GM12878 (cell line): ENCODE measurements around the gene PHF23. TPM values are rescaled to one million over a fixed set of nuclear protein-coding genes. Genes with fewer than 3 reads are reported as not detected.
A peak's percentile ranks its signal among the peaks of the same experiment; 100 is the strongest.

ENCODE experiments used
- BCL11A ChIP-seq: IDR thresholded peaks from 2 replicates; pipeline ENCODE4 v1.6.1; 2011; ENCODE audit warnings: low read depth, low read length
- BMI1 ChIP-seq: fragments of 450-650 bp; IDR thresholded peaks from 2 replicates; pipeline ENCODE4 v1.6.1; 2016; ENCODE audit warnings: mild to moderate bottlenecking, moderate library complexity, borderline replicate concordance
- CBFB ChIP-seq: IDR thresholded peaks from 2 replicates; pipeline ENCODE4 v1.6.1; 2016; ENCODE audit warnings: antibody characterized with exemption, low read depth
- CBX3 ChIP-seq: fragments of 200-600 bp; sonication (generic); IDR thresholded peaks from 2 replicates; pipeline ENCODE4 v1.6.1; 2016; ENCODE audit warnings: low read depth, borderline replicate concordance
- CBX5 ChIP-seq: sonication (generic); IDR thresholded peaks from 2 replicates; pipeline ENCODE4 v1.6.1; 2016; ENCODE audit warnings: low read depth, moderate library complexity, mild to moderate bottlenecking, inconsistent platforms
- HSF1 ChIP-seq: fragments of 150-350 bp; IDR thresholded peaks from 2 replicates; pipeline ENCODE4 v1.6.1; 2014; ENCODE audit warnings: mild to moderate bottlenecking, low read depth, low read length
- KAT2A ChIP-seq: conservative IDR thresholded peaks from 2 replicates; pipeline ENCODE4 v1.6.1; 2011; ENCODE audit warnings: low read depth, low read length; ENCODE audit not compliant: control insufficient read depth
- KDM1A ChIP-seq: fragments of 200-600 bp; sonication (generic); IDR thresholded peaks from 2 replicates; pipeline ENCODE4 v1.6.1; 2016; ENCODE audit warnings: borderline replicate concordance
- LARP7 ChIP-seq: fragments of 450-650 bp; IDR thresholded peaks from 2 replicates; pipeline ENCODE4 v1.6.1; 2017; ENCODE audit warnings: mild to moderate bottlenecking
- NR2F1 ChIP-seq: fragments of 450-650 bp; conservative IDR thresholded peaks from 2 replicates; pipeline ENCODE4 v1.6.1; 2017; ENCODE audit warnings: mild to moderate bottlenecking
- POLR2A ChIP-seq: IDR thresholded peaks from 2 replicates; pipeline ENCODE4 v1.6.1; 2011; ENCODE audit warnings: low read depth, mild to moderate bottlenecking, low read length
- POLR2AphosphoS5 ChIP-seq: IDR thresholded peaks from 2 replicates; pipeline ENCODE4 v1.6.1; 2011; ENCODE audit warnings: mild to moderate bottlenecking, low read length, inconsistent platforms
- RELA ChIP-seq: fragments of 450-650 bp; IDR thresholded peaks from 2 replicates; pipeline ENCODE4 v1.8.0; 2014; ENCODE audit warnings: borderline replicate concordance; ENCODE audit not compliant: partially characterized antibody
- SMARCA5 ChIP-seq: fragments of 450-650 bp; IDR thresholded peaks from 2 replicates; pipeline ENCODE4 v1.6.1; 2017; ENCODE audit warnings: mild to moderate bottlenecking
- SREBF2 ChIP-seq: IDR thresholded peaks from 2 replicates; pipeline ENCODE4 v1.6.1; 2012; ENCODE audit warnings: mild to moderate bottlenecking, low read length
- SUZ12 ChIP-seq: fragments of 200-600 bp; sonication (generic); IDR thresholded peaks from one replicate; pipeline ENCODE4 v1.6.1; 2018; ENCODE audit warnings: antibody characterized with exemption, mild to moderate bottlenecking; ENCODE audit not compliant: unreplicated experiment
- TARDBP ChIP-seq: IDR thresholded peaks from 2 replicates; pipeline ENCODE4 v1.6.1; 2016; ENCODE audit warnings: borderline replicate concordance
- TCF12 ChIP-seq: IDR thresholded peaks from 2 replicates; pipeline ENCODE4 v1.6.1; 2011; ENCODE audit warnings: low read depth, mild to moderate bottlenecking, low read length
- USF1 ChIP-seq: IDR thresholded peaks from 2 replicates; pipeline ENCODE4 v1.6.1; 2011; ENCODE audit warnings: borderline replicate concordance, low read depth, mild to moderate bottlenecking, moderate library complexity, mixed read lengths, low read length; ENCODE audit not compliant: insufficient read depth; ENCODE audit errors: extremely low read length
- USF2 ChIP-seq: IDR thresholded peaks from 2 replicates; pipeline ENCODE4 v1.6.1; 2011; ENCODE audit warnings: low read depth, low read length, improper control_type of control experiment, borderline replicate concordance
- YBX1 ChIP-seq: fragments of 450-650 bp; IDR thresholded peaks from 2 replicates; pipeline ENCODE4 v1.6.1; 2016; ENCODE audit warnings: antibody characterized with exemption
- YY1 ChIP-seq: IDR thresholded peaks from 2 replicates; pipeline ENCODE4 v1.6.1; 2011; ENCODE audit warnings: low read depth, mild to moderate bottlenecking, low read length
- ZBTB4 ChIP-seq: fragments of 450-650 bp; formaldehyde crosslinking; IDR thresholded peaks from 2 replicates; pipeline ENCODE4 v1.4.0; 2022; ENCODE audit warnings: mild to moderate bottlenecking, moderate library complexity
- ZNF622 ChIP-seq: fragments of 450-650 bp; IDR thresholded peaks from 2 replicates; pipeline ENCODE4 v1.6.1; 2017; ENCODE audit warnings: mild to moderate bottlenecking, inconsistent platforms
- polyA plus RNA-seq, 11 experiments: library from polyadenylated mRNA; depleted of rRNA in 4 of 11; unstranded in 6 of 11; stranded (reverse) in 5 of 11; fragments of >200 nt; fragmentation: Nextera tagmentation in 4 of 11; fragmentation: Illumina TruSeq in 1 of 11; extraction: Ambion mirVana in 4 of 11; extraction: Trizol in 1 of 11; gene quantifications; 1 replicate in 1 of 11; 2 replicates in 10 of 11; pipeline versions ENCODE4 v1.2.1 to v1.2.3, GENCODE V29; 2011 to 2016; ENCODE audit warnings: inconsistent platforms in 2 of 11, missing spikeins in 2 of 11, low read depth in 1 of 11
- total RNA-seq, 4 experiments: library from RNA; depleted of rRNA in 3 of 4; stranded (reverse); fragments of >200 nt in 3 of 4; fragmentation: Illumina TruSeq in 1 of 4; extraction: Trizol in 1 of 4; gene quantifications; 2 replicates each; pipeline versions ENCODE4 v1.2.1 to v1.2.3, GENCODE V29; 2013 to 2021
- TF ChIP-seq, protein P1 (sequence below): IDR thresholded peaks from 2 replicates; pipeline ENCODE4 v1.6.1; 2012; ENCODE audit warnings: low read length, inconsistent platforms

The PHF23 gene
- total and polyA plus RNA-seq, 10 of the 15 experiments (the other 5 are each of a cell fraction or from before 2014, with no cell fraction given) = 8.2 to 84.8 (median 32.6) TPM

DNA sequence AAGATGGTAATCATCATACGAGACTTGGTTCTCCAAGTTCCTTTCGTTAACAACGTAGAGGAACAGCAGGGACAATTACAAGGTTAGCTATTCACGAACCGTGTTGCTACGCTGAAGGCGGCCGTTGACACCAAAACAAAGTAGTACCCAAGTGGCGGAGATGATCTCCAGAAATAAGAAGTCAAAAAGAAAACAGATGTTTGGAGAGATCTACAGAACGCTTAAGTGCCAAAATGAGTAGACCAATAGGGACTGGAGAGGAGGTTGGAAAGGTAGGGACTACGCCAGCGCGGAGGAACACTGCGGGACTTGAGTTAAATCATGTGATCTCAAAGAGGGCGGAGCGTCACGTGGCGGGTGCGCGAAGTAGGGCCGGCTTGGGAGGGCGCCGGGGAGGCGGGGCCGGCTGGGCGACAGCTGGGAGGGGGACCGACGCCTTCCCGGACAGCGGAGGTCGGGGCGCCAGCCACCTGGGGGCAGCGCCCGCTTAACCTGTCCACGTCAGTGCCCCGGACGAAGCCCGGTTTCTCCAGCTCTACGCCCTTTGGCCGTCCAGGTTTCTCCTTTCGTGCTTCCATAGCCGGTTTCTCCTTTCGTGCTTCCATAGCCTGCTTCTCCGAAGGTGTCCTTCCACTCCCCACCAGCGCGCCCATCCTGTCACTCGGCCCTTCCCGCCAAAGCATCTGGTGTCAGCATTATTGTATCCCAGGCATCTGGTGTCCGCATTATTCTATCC is 3.6 kb upstream of the PHF23 start (continued):
- TF ChIP-seq USF2 (peak; percentile 97), CBX3 (no peak), ZNF622 (no peak), CBX5 (no peak), ZBTB4 (CRISPR knock-in tag) (no peak), YBX1 (no peak), BMI1 (no peak), NR2F1 (peak; percentile 47; the same call in 1 of the 2 replicates), USF1 (peak; percentile 98), YY1 (peak; percentile 89), LARP7 (peak; percentile 64), POLR2A (peak; percentile 65), RELA (peak; percentile 82), BCL11A (0 out of 2 replicates have a peak, but pooled peaks have one; percentile 26), TCF12 (peak; percentile 57; the same call in 1 of the 2 replicates), KAT2A (no peak), SREBF2 (no peak), TARDBP (peak; percentile 98), POLR2AphosphoS5 (peak; percentile 58; the same call in 1 of the 2 replicates), HSF1 (no peak), SUZ12 (no peak), CBFB (peak; percentile 50; the same call in 1 of the 2 replicates), KDM1A (no peak), SMARCA5 (0 out of 2 replicates have a peak, but pooled peaks have one; percentile 8)
- TF ChIP-seq, protein P1, sequence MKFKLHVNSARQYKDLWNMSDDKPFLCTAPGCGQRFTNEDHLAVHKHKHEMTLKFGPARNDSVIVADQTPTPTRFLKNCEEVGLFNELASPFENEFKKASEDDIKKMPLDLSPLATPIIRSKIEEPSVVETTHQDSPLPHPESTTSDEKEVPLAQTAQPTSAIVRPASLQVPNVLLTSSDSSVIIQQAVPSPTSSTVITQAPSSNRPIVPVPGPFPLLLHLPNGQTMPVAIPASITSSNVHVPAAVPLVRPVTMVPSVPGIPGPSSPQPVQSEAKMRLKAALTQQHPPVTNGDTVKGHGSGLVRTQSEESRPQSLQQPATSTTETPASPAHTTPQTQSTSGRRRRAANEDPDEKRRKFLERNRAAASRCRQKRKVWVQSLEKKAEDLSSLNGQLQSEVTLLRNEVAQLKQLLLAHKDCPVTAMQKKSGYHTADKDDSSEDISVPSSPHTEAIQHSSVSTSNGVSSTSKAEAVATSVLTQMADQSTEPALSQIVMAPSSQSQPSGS = peak; percentile 78; the same call in 1 of the 2 replicates
